Amniotic stem cell (primary cell): ENCODE results near the gene MTMR8.
"Not testable (repeated sequence)": the region's sequence is repeated elsewhere in the genome, so short reads cannot be mapped to it uniquely, and the experiment has no call there.

Experiments used
- DNase-seq: peaks from one replicate; lab custom pipeline; 2025; lab: John Stamatoyannopoulos, UW

The MTMR8 gene

DNA sequence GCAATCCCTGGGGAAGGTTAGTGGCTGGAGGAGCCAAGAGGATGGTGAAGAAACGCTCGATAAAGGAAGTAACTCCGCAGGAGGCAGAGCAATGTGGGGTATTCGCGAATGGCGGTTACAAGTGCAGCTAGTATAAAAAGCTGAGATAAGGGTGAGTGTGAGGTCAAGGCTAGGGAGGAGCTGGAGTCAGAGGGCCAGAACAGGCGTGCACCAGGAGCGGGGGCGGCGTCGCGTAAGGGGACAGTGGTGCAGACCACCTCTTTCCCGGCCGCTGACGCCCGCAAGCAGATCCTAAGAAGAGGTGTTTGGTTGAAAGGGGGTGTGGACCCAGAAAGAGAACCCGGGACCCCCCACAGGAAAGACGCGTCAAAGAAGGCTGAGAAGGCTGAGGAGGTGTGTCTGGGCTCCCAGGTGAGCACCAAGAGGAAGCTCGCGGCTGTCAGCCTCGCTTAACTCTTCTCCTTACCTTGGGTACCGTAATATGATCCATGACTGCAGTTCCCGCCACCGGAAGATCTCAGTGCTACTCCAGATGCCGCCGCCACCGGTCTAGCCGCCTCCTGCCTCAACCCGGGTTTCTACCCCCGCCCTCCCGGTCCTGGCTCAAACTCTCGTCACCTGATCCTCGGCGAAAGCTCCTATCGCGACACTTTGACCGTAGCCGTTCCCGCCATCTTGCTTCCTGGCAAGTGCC is at the start of gene MTMR8:
Gene MTMR8, minus strand, starts transcription at position 579 of the 694 bp plus-strand sequence. Its CDS starts 89 bp downstream, at position 490.
- DNase-seq, result no peak

- DNase-seq, result no peak
Observed at GRCh38 chrX:64439551-64439950, 44.3 kb upstream of the MTMR8 start.

GRCh38 chrX:64437665-64438064 is 42.4 kb upstream of the MTMR8 start:
- no peak for DNase-seq

- no peak for DNase-seq
Observed at GRCh38 chrX:64437218-64437617, 42.0 kb upstream of the MTMR8 start.

GRCh38 chrX:64428371-64428770 is 33.1 kb upstream of the MTMR8 start:
- no peak for DNase-seq

DNA sequence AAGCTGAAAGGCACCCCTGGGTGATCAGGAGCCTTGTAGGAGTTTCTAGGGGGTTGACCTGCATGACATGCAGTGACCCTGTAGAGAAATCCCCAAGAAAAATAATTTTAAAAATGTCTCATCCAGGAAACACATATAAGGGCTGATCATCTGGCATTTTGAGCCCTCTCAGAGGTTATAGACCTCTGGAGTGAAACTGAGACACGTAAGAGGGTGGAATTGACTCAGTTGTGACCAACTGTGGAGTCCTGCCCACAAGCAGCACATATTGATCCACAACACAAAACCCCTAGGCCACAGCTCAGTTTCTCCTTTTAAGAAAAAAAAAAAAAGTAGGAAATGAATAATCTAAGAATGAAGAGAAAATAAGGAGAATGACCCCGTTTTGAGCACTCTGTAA is 32.5 kb upstream of the MTMR8 start:
- DNase-seq, result no peak

DNA sequence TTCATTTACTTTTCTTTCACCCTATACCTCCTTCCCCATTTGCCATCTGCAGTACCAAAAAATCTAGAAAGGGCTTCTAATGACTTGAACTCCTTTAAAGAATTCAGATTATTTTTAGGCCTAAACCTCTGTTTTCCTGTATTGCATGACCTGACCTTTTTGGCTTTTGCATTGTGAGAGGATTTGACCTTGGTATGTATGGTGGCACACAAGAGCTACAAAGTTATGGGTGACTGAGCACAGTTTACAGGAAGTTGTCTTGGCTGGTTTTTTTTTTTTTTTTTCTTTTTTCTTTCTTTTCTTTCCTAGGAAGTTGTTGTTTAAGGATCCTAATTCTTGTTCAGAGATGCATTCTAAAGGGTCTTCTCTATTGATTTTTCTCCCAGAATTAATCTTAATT is 32.0 kb upstream of the MTMR8 start:
- no peak for DNase-seq

- not testable (repeated sequence) for DNase-seq
Observed at GRCh38 chrX:64409730-64410129, 14.5 kb upstream of the MTMR8 start.

- no peak for DNase-seq
Observed at GRCh38 chrX:64398088-64398487, 2.8 kb upstream of the MTMR8 start.

- no peak for DNase-seq
Observed at GRCh38 chrX:64395568-64395929, 297 bp upstream of the MTMR8 start.

DNA sequence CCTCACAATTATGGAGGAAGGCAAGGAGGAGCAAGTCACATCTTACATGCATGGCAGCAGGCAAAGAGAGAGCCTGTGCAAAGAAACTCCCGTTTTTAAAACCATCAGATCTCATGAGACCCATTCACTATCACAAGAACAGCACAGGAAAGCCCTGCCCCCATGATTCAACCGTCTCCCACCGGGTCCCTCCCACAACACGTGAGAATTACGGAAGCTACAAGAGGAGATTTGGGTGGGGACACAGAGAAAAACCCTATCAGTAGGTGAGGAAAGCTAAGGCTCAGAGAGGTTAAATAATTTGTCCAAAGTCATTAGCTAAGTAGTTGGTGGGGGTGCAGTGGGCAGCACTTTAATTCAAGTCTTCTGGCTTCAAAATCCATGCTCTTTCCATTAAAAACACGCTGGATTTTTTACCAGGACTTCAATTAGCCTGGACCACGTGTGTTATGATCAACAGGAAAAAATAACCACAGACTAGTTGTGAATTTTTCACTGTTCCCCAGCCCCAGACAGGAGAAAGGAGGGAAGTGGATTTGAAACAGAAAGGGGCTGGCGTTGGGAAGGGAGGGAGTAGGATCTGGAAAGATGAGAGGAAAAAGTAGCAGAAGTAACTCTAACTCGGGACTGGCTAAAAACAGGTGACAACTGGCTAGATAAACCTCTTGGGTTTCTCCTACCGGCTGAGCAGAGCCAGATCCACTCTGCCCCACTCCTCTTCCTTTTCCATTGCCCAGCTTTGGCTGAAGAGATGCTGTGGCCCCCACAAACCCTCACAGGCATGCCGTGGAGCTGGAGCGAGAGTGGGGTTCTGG is 986 bp downstream of the MTMR8 start:
- DNase-seq, result no peak

GRCh38 chrX:64389489-64389888 is 5.8 kb downstream of the MTMR8 start:
- DNase-seq, result no peak

- DNase-seq, result not testable (repeated sequence)
Observed at GRCh38 chrX:64380789-64381188, 14.5 kb downstream of the MTMR8 start.

GRCh38 chrX:64379924-64380323 is 15.3 kb downstream of the MTMR8 start:
- DNase-seq, result no peak

DNA sequence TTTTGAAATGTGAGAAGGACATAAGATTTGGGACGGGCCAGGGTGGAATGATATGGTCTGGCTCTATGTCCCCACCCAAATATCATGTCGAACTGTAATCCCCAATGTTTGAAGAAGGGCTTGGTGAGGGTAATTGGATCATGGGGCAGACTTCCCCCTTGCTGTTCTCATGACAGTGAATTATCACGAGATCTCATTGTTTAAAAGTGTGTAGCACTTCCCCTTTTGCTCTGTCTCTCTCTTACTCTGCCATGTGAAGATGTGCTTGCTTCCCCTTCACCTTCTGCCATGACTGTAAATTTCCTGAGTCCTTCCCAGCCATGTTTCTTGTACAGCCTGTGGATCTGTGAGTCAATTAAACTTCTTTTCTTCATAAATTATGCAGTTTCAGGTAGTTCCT is 17.5 kb downstream of the MTMR8 start:
- DNase-seq, result no peak

DNA sequence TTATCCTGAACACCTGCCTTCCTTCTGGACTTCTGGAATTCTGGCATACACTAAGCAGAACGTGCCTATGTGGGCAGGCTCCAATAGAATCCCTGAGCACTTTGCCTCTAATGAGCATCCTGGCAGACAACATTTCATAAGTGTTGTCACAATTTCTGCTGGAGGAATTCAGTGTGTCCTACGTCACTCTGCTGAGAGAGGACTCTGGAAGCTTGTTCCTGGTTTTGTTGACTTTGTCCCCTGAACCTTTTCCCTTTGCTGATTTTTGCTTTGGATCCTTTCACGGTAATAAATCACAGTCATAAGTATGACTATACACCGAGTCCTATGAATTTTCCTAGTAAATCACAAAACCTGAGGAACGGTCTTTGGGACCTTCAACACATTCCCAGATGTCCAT is 43.2 kb downstream of the MTMR8 start:
- DNase-seq, result no peak

- no peak for DNase-seq
Observed at GRCh38 chrX:64350521-64350920, 44.7 kb downstream of the MTMR8 start.

DNA sequence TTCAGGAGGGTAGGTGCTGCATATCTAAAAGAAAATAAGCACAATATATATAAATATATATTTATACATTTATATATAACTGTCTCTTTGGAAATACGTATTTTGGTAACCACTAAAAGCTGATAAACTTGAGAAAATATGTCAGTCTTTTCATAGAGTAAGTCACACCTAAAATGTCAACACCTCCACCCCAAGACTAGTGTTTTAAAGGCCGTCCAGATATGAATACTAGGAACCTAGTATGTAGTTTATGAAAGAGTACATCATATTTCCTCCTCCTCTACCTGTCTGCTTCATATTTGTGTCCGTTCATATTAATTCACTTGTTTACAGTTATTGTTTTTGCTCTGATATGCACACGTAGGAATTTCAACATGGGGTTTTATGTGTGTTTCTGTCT is 45.2 kb downstream of the MTMR8 start:
- no peak for DNase-seq

GRCh38 chrX:64342811-64343210 is 52.4 kb downstream of the MTMR8 start:
- DNase-seq, result no peak

- DNase-seq, result no peak
Observed at GRCh38 chrX:64338296-64338695, 57.0 kb downstream of the MTMR8 start.

GRCh38 chrX:64334467-64334866 is 60.8 kb downstream of the MTMR8 start:
- no peak for DNase-seq

- no peak for DNase-seq
Observed at GRCh38 chrX:64330284-64330683, 65.0 kb downstream of the MTMR8 start.

- DNase-seq, result no peak
Observed at GRCh38 chrX:64321507-64321906, 73.7 kb downstream of the MTMR8 start.

DNA sequence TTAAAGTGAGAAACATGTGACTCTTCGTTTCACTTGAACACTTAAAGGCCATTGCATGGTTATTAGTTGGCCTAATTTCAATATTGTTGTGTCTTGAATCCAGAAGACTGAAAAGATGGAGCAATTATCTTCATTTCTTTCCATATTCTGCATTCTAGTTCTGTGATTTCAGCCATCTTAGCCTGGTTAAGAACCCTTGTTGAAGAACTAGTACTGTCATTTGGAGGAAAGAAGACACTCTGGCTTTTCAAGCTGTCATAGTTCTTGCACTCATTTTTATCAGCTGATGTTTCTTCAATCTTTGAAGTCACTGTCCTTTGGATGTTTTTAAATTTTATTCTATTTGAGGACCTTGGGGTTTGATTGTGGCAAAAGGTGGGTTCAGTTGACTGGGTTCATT is 81.6 kb downstream of the MTMR8 start:
- no peak for DNase-seq
